ENCODE results near the gene STX18.
A peak's percentile ranks its signal among the peaks of the same experiment; 100 is the strongest.

The STX18 gene

DNA sequence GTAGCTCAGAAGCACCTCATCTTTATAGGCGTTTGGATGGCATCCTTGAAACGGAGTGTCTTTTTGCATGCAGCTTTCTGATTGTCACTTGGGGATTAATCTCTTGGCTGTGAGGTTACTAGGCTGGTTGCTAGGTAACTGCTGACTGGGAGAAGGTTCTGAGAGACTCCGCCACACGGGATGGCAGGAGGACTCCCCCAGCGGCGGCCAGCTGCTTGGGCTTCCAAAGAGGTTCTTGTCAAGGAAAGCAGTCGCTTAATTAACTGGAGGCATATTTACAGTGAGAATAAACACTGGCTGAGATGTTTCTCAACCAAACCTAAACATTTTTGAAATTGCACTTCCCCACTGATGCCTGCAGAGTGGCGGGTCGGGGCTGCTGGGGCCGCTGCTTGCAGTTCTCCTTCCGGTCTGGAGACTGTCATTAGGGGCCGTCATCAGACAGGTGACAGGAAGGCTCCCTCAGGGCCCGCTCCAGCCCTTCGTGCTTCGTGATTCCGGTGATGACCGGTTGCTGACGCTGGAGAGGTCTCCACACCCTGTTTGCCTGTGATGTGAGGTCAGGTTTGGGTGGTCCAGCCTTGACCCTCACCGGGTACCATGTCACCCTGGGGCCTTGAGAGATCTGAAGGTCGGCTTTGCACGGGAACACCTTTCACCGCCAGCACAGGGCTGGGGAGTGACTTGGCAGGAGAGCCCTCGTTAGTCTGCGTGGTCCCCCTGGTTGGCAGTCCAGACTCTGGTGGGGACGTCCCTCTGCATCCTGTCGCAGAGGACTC lies 145.8 kb downstream of the STX18 start:
- peak; percentile 89 to 92 for DNase-seq

DNA sequence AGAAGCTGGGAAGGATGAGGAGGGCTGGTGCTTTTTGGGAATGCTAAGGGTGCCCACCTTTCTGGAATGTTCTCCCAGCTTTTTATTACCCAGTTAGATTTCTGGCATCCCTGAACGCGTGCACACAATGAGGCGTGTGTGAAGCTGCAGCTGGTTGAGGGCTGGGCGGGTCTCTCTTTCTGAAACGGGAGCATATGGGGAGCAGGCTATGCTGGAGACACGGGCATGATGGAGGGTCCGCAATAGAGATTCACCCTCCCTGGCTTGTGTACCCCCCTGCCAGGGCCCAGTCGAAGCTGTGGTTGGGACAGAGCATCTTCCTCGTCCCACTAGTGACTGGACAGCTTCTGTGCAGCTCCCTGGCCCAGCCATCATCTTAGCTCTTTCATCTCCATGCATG lies 146.5 kb downstream of the STX18 start:
- peak in 1 of 2 experiments; percentile 26 for DNase-seq

DNA sequence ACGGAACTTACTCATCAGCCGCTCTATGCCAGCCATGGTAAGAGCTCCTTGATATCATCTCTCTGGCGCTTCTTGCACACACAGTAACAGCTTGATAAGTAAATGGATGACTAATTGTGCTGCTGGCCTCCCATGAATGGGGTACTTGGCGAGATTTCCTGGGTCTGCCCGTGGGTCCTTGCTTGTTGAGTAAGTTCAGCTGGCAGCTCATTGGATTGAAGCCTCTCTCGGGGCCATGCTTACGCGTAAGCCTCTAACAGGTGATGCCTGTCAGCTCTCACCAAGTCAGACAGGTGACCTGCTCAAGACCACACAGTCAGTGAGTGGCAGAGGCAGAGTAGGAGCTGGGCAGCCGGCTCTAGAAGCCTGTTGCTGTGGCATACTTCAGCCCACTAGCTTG lies 147.2 kb downstream of the STX18 start:
- no peak for DNase-seq

DNA sequence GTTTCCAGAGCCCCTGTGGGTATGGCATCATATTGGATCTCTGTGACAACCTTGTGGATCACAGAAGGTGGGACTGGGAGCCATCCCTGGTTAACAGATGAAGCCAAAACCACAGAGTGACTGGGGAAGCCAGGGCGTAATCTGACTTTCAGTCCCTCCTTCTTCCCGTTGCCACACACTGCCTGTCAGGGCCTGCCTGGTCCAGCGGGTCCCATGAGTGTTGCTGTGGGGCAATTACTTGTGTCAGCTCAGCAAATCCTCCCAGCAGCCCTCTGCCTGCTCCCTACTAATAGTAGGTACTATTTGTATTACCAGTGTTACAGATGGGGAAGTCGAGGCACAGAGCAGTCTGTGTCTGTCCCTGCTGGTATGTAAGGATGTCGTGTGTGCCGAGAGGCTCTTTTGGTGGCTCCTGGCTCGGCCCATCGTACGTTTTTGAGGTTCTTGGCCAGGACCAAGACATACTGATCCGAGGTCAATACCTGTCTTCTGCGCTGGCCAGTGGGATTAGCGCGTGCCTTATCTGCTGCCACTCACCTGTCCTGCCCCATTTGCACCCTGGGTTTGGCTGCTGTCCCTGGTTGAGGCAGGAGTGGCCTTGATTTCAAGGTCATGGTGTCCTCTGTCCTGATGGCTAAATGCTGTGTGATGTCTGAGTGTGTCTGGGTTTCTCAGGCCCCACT lies 149.2 kb downstream of the STX18 start:
- DNase-seq, result no peak

DNA sequence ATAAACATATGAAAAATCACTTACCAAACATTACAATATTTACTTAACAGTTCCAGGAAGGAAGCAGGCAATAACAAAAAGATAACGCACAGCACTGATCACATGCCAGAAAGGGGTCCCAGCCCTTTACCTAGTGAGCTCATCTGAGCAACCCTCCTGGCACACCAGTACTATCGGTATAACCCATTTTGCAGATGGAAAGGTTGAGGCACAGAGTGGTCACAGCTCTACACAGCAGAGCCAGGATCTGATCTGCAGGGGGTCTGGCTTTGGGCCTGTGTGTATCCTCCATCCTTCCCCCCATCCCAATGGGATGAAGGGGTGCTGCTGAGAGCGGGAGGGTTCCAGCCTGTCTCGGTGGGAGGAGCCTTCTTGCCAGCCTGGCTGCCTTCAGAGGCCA lies 150.0 kb downstream of the STX18 start:
- no peak for DNase-seq

DNA sequence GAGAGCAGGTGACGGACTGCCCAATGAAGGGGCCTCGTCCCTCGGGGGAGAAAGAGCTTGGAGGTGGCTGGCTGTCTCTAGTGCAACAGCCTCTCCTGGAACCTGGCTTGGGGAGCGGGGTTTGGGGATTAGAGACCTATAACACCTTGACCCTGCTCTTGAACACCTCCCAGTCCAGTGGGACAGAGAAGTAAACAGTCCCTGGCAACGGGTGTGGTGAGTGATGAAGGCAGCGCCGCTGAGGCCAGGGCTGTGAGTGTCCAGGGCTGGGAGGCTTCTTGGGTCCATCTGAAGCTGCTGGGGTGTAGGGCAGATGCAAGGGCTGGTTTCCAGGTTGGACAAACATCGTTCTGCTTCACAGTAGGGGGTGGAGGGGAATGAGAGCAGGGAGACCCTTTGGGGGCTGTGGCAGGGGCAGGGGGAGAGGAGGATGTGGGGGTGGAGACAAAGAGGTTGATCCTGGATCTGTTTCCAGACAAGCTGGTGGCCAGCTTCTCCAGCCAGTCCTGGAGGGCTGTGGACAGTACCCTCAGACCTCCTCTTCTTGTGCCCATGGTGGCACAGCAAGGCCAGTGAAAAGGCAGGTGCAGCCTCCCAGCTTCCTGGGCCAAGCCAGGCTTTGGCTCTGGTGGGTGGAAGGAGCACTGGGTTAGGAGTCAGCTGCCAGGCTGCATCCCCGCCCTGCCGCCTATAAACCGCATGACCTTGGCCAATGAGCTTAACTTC lies 151.2 kb downstream of the STX18 start:
- DNase-seq, result no peak

DNA sequence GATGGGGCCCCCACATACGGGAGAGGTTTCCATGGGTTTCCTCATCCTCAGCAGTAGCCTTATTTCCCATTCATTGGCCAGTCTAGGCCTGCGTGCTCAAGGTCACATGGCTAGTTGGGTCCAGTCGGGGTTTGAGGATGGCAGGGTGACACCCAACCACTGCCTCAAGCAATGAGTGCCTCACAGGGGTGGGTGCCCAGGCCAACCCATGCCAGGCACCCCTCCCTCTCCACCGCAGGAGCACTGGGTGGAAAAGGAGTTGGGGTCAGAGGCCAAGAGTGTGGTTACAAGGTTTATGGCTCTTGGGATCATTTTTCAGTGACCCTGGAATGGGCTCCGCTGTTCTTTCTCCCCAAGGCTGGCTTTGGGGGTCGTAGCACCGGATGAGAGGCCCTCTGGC lies 151.8 kb downstream of the STX18 start:
- DNase-seq, result no peak

DNA sequence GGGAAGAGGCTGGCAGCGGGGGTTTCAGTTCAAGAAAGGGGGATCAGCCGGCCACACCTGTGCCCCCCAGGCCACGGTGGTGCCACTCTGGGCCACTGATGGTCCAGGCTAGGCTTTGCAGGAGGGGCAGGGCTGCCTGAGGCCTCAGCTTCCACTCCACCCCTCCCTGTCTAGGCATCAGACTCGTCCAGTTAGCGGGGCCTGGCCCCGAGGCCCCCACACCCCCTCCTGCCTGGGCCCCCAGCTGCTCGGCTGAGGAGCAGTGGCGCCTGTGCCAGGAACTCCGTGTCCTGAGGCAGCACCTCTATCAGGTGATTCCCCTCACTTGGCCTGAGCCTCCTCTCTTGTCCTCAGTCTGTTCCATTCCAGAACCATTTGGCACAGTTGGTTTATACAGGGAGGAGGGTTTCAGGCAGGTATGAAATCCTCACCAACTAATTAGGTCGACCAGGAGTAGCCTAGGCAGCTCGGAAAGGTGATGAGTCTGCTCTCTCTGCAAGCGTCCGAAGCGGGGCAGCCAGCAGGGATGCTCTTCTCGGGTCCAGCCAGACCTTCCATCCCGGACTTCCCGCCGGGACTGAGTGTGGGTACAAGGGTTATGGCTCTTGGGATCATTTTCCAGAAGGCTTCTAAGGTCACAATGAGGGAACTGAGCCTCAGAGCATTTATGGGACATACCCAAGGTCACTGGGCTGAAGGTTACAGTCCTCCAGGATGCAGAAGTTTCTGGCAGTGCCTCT lies 152.8 kb downstream of the STX18 start:
- DNase-seq, result no peak

DNA sequence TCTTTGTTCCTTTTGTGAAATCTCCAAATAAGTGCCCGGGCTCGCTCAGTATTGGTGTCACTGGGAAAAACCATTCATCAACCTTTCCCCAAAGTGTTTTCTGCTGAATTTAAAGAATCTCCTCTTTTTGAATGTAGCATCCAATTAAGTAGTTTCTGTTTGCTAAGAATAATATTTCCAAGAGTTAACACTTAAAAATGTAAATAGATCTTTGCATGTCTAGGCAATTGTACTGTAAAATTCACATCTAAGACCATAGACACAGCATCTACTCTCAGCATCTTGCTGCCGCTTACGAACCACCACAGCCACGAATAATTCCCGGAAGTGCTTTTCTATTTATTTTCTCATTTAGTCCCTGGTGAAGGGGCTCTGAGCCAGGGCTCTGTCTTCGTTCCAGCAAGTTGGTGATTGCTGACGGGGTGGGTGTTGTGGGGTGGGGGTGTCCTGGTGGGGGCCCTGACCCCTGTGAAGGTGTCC lies 153.5 kb downstream of the STX18 start:
- no peak for DNase-seq

DNA sequence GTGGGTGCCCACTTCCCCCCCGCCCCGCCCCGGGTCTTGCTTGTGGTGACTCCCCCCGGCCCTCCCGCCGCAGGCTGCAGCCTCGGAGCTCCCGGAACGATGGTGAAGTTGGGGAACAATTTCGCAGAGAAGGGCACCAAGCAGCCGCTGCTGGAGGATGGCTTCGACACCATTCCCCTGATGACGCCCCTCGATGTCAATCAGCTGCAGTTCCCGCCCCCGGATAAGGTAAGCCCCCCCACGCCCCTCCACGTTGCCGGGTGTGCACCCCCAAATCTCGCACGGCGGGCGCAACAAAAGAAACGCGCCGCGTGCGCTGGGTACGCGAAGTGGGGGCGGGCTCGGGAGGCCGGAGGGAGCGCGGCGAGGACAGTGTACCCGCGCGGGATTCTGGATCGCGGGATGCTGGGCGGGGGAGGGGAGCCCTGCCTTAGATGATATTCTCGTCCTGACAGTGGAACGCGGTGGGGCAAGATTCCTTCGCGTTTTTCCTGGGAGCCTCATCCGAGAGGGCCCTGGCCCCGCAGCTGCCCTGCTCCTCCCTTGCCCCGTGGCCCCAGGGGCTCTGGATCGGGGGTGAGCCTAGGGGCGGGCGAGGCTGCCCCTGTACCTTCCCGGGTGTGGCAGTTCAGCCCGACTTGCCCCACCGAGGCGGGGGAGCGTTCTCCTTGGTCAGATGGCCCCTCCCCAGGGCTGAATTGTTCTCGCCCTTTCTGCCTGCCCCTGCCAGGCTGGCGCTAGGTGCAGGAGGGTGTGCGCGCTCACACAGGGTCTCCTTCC lies 154.1 kb downstream of the STX18 start:
- DNase-seq, result no peak

DNA sequence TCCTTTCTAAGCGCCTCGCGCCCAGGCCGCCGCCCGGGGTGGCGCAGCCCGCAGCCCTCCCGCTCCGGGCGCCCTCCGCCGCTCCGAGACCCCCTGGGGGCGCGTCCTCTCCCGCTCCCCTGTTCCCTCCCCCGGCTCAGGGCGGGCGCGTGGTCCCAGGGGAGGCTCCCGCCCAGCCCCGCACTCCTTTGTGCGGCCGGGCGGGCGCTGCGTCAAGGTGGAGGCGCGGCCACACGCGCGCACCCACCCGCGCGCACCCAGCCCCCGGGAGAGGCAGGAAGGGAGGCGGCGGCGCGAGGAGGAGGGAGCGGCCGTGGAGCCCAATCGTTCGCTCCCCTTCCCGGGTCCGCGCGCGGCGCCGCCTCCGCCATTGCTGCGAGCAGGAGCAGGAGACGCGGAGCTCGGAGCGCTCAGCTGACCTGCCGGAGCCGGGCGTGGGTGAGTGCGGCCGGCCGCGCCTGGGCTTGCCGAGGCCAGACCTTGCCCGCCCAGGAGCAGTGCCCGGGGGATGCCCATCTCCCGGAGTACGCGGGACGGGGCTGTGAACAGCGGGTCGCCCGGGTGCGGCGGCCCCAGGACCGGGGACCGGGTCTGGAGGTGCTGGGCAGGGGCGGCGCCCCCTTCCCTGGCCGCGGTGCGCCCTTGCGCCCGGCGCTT lies 155.0 kb downstream of the STX18 start, which contains the start of gene NSG1:
Gene NSG1, plus strand, starts transcription at position 367 of the 657 bp plus-strand sequence. CDS start 528 bp downstream, outside the sequence.
- DNase-seq, result peak in 1 of 2 experiments; percentile 41

DNA sequence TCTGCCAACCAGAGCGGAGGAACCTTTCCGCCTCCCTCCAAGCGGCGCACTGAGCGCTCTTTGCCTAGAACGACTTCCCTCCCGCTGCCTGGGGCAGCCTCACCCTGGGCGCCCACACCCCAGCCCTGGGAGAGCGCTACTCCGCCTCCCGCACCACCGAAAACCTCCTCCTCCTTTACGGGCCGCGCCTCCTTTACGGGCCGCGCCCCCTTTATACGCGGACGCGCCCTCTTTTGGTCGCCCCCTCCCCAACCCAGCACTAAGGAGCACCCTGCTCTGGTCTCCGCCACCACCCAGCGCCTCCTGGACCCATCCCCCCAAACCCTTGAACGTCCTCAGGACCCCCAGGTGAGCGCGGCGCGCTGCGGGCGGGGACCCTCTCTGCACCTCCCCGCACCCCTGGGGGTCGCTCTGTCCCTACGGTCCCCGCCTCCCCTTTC lies 155.5 kb downstream of the STX18 start:
- peak in 1 of 2 experiments; percentile 39 for DNase-seq

DNA sequence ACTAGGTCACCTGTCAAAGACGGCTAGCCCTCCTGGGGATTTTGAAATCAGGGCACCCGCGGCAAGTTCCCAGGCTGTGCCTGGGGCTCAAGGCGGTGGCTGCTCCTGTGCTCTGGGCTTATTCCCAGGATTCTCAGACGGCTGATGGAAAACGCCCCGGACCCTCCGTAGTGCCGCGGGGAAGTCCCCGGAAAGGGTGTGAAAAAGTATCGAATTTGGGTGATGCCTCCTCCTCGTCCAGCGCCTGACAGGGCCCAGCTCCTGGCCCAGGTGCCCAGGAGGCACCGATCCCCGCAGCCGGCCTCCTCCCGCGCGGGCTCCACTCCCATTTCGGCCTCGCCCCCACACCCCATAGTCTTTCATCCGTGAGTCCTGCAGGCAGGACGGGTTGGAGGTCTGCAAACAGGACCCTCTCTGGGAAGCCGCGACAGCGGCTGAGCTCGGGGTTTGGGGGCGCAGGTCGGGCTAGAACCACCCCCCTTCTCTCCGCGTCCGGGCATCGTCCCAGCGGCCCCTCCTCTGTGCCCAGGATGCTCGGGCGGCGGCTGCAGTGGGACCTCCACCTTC lies 156.0 kb downstream of the STX18 start:
- no peak for DNase-seq

DNA sequence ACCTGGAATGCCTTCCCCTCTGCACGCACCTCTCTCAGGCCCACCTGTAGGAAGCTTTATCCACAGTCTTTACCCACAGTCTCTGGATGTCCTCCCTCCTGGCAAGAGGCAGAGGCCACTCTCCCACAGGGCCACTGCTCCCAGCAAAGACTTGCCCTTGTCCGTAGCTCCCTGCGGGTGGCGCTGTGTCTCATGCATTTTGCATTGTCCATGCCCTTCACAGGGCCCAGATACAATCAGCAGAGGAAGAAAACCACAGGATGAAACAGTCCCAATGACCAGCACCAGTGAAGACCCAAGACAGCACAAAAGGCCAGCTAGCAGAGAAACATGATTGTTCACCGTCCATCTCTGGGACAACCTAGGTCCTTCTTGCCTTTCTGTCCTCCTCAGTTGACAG lies 157.0 kb downstream of the STX18 start:
- DNase-seq, result peak in 1 of 2 experiments; percentile 43

DNA sequence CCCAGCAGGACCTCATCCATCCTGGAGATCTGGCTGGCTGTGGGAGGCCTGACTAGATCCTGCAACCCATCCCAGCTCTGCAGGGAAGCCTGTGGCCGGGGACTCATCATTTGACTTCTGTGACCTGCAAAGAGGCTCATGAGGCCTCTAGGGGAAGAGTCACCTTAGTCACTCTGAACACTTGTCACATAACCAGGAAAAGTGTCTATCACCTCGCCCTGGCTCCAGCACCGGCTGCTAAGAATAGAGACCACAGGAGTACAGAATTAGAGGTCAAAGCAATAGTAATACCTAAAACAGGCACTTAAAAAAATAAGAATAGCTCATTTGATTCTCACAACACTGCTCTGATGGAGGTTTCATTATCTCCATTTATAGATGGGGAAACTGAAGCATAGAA lies 158.8 kb downstream of the STX18 start:
- no peak for DNase-seq

DNA sequence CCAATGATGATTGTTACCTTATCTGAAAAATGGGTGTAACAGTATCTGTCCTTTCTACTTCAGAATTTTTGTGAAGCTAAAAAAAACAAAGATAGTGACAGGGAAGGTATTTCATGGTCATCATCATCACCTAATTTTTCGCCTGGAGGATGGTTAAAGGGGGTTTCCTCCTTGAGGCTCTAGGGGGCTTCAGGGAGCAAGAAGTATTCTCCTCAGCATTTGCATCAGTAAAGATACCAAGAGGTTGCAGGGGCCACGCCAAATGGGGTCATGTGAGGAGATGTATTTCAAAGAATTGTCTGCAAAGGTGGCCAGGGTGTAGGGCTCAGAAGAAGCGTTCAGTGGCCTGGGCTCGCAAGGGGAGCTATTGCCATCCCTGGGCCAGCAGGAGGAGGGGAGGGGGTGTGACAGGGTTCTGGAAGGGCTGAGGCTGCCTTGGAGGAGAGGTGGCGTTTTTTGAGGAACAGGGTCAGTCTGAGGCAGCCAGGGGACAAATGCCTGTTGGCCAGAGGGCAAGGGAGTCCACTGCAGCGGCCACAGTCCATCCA lies 162.2 kb downstream of the STX18 start:
- DNase-seq, result no peak

DNA sequence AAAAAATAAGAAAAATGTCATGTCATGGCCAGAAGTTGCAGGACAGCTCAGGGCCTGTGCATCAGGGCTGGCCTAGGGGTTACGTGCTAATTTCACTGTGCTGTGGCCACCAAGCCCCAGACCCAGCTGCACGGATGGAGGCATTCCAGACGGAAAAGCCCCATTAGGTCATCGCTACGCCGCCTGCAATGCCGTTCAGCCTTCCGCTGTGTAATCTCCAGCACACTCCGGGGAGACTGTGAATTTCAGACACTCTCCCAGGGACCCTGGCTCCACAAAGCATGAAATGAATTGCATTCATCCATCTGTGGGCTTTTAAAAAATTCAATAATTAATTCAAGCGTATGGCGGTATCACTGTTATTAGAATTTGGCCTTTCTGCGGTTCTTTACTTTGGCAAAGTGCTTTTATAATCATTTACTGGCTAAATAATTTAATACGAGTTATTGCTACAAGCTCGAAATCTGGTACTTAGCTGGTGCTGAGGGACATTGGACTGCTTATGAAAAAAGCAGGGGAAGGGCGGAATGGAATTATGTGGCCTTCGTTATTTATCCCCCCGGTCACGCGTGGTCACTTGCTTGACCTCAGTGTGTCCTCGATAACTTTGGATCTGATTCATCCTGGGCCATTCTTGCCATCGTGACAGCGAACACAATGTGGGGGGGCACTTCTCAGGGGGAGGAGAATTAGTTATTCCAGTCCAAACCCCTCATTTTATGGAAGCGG lies 164.0 kb downstream of the STX18 start:
- no peak for DNase-seq

DNA sequence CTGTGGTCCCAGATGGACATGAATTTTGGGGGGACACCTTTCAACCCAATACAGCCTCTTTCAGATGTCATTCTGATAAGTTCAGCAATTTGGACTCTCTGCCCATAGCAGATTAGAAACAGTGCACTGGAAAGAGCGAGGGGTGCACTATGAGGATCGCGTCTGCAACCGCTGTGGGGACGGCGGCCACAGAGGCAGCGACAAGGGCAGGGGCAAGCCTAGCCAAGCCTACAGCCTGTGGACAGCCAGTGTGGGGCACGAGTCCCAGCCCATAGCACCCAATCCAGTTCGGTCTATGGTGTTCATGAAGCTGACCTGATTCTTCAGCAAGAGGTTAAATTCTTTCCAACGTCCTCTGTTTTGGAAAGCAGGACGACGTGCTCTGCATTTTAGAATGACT lies 164.7 kb downstream of the STX18 start:
- DNase-seq, result no peak

DNA sequence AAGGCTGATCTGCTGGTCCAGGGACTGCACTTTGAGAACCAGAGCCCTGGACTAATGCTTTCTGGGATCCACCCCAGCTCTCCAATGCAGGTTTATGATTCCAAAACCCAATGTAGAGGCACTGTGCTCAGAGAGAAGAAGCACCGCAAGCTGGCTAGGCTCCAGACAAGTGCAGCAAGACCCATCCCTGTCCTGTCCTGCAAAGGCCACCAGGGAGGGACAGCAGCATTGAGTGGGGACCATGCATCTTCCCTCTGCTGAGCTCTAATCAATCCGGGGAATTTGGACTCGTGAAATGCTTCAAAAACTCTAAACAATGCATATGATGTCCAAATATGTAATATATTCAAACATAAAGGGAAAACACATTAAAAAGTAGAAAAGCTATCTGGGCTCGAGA lies 165.8 kb downstream of the STX18 start:
- no peak for DNase-seq
